ENCODE results near the gene CCT6A. TPM values are rescaled to one million over a fixed set of nuclear protein-coding genes. Genes with fewer than 3 reads are reported as not detected.
"Not testable (repeated sequence)": the region's sequence is repeated elsewhere in the genome, so short reads cannot be mapped to it uniquely, and the experiment has no call there.

Gene CCT6A
- polyA plus RNA-seq, 4 donors = 142 to 241 (median 229) TPM

DNA sequence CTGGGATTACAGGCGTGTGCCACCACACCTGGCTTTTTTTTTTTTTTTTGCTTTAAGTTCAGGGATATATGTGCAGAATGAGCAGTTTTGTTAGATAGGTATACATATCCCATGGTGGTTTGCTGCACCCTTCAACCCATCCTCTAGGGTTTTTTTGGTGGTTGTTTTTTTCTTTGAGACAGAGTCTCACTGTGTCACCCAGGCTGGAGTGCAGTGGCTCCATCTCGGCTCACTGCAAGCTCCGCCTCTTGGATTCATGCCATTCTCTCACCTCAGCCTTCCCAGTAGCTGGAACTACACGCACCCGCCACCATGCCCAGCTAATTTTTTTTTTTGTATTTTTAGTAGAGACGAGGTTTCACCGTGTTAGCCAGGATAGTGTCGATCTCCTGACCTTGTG, 2.8 kb upstream of the CCT6A start:
- DNase-seq (ENCODE audit: low read depth in 4 of 4, low spot score in 3 of 4) = not testable (repeated sequence)

DNA sequence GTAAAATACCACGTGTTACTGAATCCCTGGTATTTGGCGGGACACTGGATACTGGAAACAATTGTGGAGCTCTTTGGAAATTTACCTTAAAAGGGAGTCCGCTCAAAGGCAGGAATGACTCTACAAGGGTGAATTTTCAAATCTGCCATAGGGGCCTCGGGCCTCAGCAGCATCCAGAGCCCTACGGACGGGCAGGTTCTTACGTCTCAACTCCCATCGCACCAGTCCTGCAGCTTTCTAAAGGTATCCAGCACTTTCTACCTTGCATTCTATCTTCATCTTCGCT, 569 bp upstream of the CCT6A start:
- no peak for DNase-seq (ENCODE audit: low read depth in 4 of 4, low spot score in 3 of 4)

DNA sequence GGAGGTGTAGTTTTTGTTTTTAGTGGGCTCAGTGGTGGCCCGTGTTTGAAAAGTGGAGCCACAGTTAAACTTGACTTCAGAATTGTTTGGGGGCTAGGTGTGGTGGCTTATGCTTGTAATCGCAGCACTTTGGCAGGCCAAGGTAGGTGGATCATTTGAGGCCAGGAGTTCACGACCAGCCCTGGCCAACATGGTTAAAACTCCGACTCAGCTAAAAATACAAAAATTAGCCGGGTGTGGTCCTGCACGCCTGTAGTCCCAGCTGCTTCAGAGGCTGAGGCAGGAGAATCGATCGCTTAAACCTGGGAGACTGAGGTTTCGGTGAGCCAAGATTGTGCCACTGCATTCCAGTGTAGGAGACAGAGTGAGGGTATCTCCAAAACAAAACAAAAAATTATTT, 1.8 kb downstream of the CCT6A start:
- DNase-seq (ENCODE audit: low read depth in 4 of 4, low spot score in 3 of 4) = no peak

DNA sequence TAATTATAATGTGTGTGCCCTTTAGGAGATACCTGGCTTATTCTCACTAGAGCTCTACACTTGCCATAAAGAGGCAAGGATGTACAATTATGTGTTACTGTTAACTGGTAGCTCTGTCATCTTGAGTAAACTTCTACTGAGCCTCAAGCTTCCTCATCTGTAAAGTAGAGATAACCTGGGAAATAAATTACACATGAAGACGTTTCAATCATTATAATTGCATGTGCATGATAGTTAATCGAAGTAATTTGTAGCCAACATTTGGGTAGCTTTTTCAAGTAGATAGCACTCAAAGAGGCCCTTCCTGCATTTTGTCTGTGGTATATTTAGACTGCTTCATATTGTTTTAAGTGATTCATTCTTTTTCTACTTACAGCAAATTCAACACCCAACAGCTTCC, 2.4 kb downstream of the CCT6A start:
- DNase-seq (ENCODE audit: low read depth in 4 of 4, low spot score in 3 of 4) = no peak

DNA sequence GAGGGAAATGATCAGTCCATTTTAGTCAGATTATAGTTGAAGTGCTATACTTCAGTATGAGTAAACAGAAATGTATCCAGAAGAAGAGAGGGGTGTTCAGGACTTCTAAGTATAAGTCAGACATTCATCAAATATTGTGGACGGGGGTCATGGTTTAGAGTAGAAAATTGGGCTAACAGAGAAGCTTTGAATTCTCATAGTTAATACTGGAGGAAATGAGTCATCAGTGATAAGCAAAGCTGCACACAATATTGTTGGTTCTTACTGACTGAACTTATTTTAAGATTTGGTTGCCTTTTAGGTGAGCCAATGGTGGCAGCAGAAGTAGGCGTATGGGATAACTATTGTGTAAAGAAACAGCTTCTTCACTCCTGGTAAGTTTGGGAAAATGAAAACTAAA, 10.8 kb downstream of the CCT6A start:
- no peak for DNase-seq (ENCODE audit: low read depth in 4 of 4, low spot score in 3 of 4)

DNA sequence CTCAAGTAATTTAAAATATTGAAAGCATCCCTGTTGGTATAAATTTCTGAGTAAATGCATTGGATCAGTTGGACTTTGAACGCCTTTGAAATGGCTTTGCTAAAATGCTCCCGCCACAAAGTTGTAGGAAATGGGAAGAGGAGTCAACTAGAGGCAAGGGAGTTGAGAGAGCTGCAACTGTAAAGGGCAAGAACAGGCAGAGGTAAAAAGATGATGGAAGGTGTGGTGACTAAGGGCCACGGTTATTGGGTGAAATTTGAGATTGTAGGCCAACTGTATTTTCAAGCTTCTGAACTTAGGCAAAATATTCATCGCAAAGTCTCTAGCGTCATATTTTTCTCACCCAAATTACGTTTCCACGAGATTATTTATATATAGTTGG, 11.9 kb downstream of the CCT6A start:
- DNase-seq (ENCODE audit: low read depth in 4 of 4, low spot score in 3 of 4) = no peak

DNA sequence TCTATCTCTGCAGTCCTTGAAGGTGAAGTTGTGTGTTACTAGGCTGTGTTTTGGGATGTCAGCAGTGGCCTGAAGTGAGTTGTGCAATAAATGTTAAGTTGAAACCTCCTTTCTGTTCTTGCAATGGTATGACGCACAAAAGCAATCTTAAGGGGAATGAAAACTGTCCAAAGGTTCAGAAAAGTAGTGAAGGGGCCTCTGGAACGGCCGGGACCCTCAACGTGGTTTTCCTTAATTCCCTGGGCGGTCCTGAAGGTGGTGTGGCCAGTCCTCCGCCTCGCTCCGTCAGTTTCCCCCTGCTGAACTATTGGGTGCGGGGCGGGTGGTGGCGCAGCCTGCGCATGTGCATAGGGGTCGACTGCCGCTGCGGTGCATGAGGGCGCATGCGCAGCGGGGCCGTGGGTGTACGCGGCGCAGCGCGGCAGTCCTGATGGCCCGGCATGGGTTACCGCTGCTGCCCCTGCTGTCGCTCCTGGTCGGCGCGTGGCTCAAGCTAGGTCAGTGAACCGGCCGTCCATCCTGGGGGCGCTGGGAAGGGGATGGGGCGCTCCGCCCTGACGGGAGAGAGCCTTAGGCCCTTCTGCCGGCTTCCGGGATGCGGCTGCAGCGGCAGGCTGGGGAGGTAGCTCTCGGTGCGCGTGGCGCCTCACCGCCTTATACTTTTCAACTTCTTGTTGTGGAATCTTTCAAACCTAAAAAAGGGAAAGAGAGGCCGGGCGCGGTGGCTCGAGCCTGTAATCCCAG, 12.5 kb downstream of the CCT6A start, which contains the start of gene SUMF2:
Gene SUMF2 (plus strand): TSS at position 405 of the 744 bp plus-strand sequence. CDS start 26 bp downstream, at position 431.
- DNase-seq (ENCODE audit: low read depth in 4 of 4, low spot score in 3 of 4) = peak; percentile 80 to 83 (median 82)

DNA sequence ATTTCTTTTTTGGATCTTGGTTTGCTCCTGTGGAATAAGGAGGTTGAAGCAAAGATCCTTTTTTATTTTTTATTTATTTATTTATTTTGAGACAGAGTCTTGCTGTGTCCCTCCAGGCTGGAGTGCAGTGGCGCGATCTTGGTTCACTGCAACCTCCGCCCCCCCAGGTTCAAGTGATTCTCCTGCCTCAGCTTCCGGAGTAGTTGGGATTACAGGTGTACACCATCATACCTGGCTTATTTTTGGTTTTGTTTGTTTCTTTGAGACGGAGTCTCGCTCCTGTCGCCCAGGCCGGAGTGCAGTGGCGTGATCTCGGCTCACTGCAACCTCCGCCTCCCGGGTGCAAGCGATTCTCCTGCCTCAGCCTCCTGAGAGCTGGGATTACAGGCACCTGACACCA, 14.8 kb downstream of the CCT6A start:
- not testable (repeated sequence) for DNase-seq (ENCODE audit: low read depth in 4 of 4, low spot score in 3 of 4)

DNA sequence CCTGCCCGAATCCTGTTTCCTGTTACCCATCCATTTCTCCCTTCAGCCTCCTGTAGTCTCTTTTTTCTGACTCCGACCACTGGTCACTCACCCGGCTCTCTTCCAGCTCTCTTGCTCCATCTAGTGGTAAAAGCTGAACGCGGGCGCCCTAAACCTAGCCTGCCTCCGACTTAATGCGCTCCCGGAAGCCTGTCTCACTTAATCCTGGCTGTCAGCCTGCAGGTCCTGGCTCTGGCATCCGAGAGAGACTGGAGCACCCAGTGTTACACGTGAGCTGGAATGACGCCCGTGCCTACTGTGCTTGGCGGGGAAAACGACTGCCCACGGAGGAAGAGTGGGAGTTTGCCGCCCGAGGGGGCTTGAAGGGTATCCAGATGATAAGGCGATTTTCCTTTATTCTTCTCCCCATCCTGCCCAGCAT, 22.8 kb downstream of the CCT6A start:
- peak in 2 of 4 donors; percentile 71 to 77 for DNase-seq (ENCODE audit: low read depth in 4 of 4, low spot score in 3 of 4)

DNA sequence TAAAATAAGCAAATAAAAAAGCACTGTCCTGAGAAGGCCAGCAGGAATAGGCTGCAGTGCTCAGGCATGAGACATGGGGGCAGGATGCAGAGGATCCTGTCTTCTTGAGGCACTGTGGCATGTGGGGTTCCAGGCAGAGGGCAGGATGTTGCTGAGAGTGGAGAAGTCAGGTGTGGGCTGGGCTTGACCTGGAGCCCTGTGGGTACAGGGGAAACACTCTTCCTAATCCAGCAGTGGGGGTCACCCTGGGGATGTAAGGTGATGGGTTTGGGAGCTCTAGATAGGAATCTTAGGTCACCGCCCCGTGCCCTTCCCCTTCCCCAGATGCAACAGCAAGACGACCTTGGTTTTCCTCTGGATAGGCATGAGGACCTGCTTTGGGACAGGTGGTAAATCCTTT, 26.1 kb downstream of the CCT6A start:
- DNase-seq (ENCODE audit: low read depth in 4 of 4, low spot score in 3 of 4) = no peak

DNA sequence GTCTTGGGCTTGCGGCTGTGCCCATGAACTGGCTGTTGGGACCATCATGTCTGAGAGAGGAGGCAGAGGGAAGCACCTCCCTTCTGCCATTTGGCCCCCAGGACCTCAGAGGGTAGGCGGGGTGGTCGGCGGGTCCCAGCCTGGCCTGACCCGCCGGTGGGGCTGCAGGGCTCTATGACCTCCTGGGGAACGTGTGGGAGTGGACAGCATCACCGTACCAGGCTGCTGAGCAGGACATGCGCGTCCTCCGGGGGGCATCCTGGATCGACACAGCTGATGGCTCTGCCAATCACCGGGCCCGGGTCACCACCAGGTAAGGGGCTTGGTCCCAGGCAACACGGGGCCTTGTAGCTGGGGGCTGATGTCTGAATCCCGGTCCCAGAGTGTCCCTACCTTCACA, 26.6 kb downstream of the CCT6A start:
- no peak for DNase-seq (ENCODE audit: low read depth in 4 of 4, low spot score in 3 of 4)

DNA sequence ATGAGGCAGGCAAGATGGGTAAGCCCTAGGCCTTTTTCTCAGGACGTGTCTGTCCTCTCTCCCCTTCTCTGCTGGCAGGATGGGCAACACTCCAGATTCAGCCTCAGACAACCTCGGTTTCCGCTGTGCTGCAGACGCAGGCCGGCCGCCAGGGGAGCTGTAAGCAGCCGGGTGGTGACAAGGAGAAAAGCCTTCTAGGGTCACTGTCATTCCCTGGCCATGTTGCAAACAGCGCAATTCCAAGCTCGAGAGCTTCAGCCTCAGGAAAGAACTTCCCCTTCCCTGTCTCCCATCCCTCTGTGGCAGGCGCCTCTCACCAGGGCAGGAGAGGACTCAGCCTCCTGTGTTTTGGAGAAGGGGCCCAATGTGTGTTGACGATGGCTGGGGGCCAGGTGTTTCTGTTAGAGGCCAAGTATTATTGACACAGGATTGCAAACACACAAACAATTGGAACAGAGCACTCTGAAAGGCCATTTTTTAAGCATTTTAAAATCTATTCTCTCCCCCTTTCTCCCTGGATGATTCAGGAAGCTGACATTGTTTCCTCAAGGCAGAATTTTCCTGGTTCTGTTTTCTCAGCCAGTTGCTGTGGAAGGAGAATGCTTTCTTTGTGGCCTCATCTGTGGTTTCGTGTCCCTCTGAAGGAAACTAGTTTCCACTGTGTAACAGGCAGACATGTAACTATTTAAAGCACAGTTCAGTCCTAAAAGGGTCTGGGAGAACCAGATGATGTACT, 28.1 kb downstream of the CCT6A start:
- DNase-seq (ENCODE audit: low read depth in 4 of 4, low spot score in 3 of 4) = no peak

DNA sequence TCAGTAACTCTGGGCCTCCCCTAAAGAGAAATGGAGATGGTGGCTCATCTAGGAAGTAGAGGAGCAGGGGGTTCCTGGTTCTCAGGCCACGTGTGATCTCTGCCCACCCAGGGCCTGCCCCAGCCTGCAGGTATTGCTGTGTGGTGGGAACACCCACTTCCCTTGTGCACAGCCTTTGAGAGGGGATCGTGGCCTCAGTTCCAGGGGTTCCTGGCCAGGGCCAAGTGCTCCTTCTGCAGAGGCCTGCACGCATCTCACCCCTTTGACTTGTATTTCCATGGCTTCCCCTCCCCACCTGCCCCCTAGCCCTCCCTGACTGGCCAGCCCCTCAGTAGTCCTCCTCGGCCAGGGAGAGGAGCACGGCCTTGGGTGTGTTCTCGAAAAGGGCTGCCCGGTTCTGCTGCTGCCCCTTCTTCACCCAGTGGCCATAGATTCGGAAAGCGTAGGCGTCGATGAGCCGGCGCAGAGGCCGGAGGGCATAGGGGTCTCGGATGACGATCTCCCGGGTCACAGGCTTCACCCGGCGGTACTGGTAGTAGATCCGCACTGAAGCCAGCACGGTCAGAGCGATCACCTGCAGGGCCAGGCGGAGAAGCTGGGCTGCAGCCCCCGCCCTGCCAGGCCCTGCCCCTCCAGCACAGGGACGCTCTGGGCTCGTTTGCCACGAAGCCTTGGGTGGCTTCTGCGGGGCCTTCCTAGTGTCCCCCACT, 29.3 kb downstream of the CCT6A start:
- DNase-seq (ENCODE audit: low read depth in 4 of 4, low spot score in 3 of 4) = not testable (repeated sequence)

DNA sequence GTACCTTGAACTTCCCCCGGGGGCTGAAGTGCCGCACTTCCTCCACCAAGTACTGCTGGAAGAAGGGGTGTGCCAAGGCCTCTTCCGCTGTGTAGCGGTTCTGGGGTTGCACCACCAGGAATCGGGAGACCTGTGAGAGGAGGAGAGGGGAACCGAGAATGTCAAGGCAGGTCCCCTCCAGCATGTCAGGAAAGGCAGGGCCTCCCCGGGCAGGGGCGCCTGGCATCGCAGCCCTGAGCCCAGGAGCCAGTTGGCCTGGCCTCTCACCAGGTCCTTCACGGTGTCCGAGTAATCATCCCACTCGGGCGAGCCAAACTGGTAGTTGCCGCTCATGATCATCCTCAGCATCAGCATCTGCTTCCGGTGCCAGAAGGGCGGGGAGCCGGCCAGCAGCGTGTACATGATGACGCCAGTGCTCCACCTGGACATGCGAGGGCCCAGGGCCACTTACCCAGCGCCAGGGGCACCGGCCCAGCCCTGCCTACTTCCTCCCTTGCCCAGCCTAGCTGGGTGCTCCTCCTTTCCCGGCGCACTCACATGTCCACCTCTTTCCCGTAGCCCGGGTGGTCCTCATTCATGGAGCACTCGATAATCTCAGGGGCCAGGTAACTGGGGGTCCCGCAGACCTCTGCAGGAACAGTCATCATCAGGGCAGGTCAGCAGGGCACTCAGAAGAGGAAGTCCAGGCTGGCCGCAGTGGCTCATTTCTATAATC, 30.2 kb downstream of the CCT6A start:
- no peak for DNase-seq (ENCODE audit: low read depth in 4 of 4, low spot score in 3 of 4)

DNA sequence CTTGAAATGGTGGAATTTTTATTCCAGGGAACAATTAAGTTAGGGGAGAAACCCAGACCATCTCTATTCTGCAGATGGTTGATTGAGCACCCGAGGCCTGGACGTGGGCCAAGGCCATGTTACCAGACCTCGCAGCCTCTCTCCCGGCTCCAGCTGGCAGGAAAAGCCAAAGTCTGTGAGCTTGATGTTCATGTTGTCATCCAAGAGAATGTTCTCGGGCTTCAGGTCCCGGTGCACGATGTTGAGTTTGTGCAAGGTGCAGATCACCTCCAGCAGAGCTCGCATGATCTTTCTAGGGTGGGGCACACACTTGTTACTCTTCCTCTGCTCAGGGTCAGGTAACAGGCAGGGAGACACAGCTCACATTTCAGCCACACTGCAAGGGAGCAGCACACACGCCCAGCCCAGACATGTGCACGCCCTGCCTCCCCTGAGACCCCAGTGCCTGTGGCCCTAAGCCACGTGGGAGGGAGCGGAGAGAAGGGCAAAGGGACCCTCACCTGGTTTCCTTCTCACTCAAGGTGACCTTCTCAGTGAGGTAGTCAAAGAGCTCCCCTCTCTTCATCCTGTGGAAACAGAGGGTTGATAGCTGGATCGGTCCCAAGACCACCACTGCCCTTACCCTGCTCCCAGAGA, 31.7 kb downstream of the CCT6A start:
- DNase-seq (ENCODE audit: low read depth in 4 of 4, low spot score in 3 of 4) = no peak

DNA sequence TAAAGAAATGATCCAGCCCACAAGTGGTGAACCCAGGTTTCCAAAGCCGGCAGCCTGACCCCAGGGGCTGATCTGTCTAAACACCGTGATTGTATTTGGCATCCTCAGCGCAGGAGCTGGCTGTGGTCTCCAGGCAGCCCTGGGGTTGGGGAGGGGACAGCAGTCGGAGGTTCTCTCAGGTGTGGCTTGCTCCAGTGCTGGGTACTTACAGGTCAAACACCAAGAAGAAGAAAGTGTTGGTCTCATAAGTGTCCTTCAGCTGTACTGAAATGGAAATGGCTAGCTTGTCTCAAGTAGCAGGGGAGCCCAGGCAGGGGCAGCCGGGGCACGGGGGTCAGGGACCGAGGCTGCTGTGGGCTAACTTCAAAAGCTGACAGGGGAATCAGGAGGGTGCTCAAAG, 35.2 kb downstream of the CCT6A start:
- DNase-seq (ENCODE audit: low read depth in 4 of 4, low spot score in 3 of 4) = no peak

DNA sequence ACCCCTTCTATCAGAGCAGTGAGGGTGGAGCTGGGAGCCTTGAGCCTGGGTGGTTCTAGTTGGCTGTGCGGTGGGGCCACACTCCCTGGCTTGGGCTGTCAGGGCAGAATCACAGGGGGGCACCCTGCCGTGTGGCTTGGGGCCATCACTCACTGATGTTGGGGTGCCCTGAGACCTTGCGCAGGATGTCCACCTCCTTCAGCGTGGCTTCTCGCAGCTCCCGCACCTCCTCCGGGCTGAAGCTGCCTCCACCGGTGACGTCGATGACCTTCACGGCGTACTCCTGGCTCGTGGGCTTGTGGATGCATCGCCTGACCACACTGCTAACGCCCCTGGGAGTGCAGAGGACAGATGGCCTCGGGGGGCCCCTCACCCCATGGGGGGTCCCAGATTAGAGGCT, 35.9 kb downstream of the CCT6A start:
- DNase-seq (ENCODE audit: low read depth in 4 of 4, low spot score in 3 of 4) = no peak

DNA sequence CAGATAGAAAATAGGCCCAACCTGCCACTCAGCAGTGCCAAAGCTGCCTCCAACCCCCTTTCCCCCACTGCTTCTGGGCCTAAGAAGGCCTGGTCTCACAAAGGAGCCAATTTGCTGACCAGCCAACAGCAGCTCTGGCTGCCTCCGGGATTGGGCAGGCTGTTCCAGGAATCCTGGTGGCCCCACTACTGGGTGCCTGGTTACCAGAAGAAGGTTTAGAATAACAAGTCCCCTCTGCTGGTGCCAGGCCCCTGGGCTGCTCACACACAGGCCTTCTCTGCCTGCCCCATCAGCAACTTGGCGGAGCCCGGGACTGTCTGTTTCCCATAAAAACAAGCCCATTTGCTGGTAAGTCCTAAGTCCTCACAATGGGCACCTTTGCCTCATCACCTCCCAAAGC, 40.0 kb downstream of the CCT6A start:
- DNase-seq (ENCODE audit: low read depth in 4 of 4, low spot score in 3 of 4) = no peak

DNA sequence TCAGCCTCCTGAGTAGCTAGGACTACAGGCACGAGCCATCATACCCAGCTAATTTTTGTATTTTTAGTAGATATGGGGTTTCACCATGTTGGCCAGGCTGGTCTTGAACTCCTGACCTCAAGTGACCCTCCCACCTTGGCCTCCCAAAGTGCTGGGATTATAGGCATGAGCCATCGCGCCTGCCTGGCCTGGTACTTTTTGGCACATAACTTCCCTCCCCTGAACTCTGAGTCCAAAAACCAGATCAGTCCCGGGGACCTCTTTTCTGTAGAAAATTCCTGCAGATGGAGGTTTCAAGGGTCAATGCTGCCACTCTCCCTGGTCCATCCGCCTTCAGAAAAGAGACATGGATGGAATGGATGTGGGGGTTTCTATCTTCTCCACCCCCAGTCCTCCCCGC, 40.8 kb downstream of the CCT6A start:
- DNase-seq (ENCODE audit: low read depth in 4 of 4, low spot score in 3 of 4) = not testable (repeated sequence)

DNA sequence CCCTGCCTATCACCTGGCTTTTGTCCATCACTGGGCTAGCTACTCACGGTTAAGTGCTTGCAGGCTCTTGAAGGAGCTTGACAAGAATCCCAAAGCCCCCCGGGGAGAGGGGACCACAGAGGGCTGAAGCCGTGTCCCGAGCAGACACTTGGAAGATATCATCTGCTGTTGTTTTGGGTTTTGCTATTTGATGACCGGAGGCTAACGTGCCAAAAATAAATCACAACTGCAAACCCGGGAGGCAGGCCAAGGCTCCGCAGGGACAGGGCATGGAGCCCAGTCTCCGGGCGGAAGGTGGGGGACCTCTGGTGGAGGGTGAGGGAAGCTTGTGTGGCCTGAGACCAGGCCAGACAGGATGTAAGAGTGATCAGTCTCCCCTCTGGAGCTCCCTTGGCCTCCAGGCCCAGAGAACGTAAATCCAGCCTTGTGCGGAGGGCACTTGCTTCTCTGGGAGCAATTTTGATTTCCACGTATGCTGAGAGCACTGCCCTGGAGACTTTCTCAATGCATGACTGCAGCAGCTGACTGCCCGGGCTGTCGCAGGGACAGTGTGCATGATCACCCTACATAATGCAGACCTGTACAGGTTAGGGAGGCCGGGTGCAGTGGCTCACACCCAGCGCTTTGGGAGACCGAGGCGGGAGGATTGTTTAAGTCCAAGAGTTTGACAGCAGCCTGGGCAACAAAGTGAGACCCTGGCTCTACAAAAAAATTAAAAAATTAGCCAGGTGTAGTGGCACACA, 41.4 kb downstream of the CCT6A start, which contains the start of gene PHKG1:
Gene PHKG1 (minus strand): TSS at position 164 of the 743 bp plus-strand sequence. CDS start 4,011 bp downstream, outside the sequence.
- DNase-seq (ENCODE audit: low read depth in 4 of 4, low spot score in 3 of 4) = no peak

Data from left renal pelvis (tissue), 4 donors.